ENCODE measurements around the gene ANKRD31.

The ANKRD31 gene

GRCh38 chr5:75034137-75034739 lies 202.4 kb downstream of the ANKRD31 start:
- Mint-ChIP-seq H3K36me3 (ENCODE audit: low read depth) (peaks cover 9% of the 10 kb centered on the region), H3K4me1 (ENCODE audit: low read depth) (peaks cover 57% of the 10 kb centered on the region)
- DNase-seq: no peak

GRCh38 chr5:75031366-75031765 lies 205.3 kb downstream of the ANKRD31 start:
- Mint-ChIP-seq H3K4me1 (ENCODE audit: low read depth) (peaks cover 54% of the 10 kb centered on the region), H3K4me3 (no peak overlapping the region), H3K27ac (no peak overlapping the region), H3K27me3 (no peaks in the 10 kb centered on the region), H3K9me3 (no peaks in the 10 kb centered on the region), H3K36me3 (ENCODE audit: low read depth) (peaks cover under 1% of the 10 kb centered on the region)
- DNase-seq: no peak

More at GRCh38 chr5:75034137-75034739, 202.4 kb downstream of the ANKRD31 start:
- H3K27me3 Mint-ChIP-seq: no peaks in the 10 kb centered on the region
- H3K27ac Mint-ChIP-seq: no peak overlapping the region
- H3K4me3 Mint-ChIP-seq: no peak overlapping the region
- no peaks in the 10 kb centered on the region for H3K9me3 Mint-ChIP-seq

- Mint-ChIP-seq H3K4me3 (no peak overlapping the region), H3K36me3 (ENCODE audit: low read depth) (no peaks in the 10 kb centered on the region), H3K4me1 (ENCODE audit: low read depth) (peaks cover 43% of the 10 kb centered on the region), H3K9me3 (no peaks in the 10 kb centered on the region), H3K27ac (peak overlapping the region; percentile 53), H3K27me3 (no peaks in the 10 kb centered on the region)
- no peak for DNase-seq
These were observed 208.6 kb downstream of the ANKRD31 start for GRCh38 chr5:75028090-75028489.

GRCh38 chr5:75023368-75024159 lies 213.1 kb downstream of the ANKRD31 start:
- peak overlapping the region; percentile 73 for H3K27ac Mint-ChIP-seq
- no peaks in the 10 kb centered on the region for H3K36me3 Mint-ChIP-seq (ENCODE audit: low read depth)
- no peaks in the 10 kb centered on the region for H3K27me3 Mint-ChIP-seq
- peaks cover 36% of the 10 kb centered on the region for H3K4me1 Mint-ChIP-seq (ENCODE audit: low read depth)
- H3K9me3 Mint-ChIP-seq: no peaks in the 10 kb centered on the region
- DNase-seq: no peak
- H3K4me3 Mint-ChIP-seq: no peak overlapping the region

- no peak overlapping the region for H3K27ac Mint-ChIP-seq
- no peaks in the 10 kb centered on the region for H3K9me3 Mint-ChIP-seq
- peaks cover 30% of the 10 kb centered on the region for H3K4me1 Mint-ChIP-seq (ENCODE audit: low read depth)
- DNase-seq: no peak
- H3K36me3 Mint-ChIP-seq (ENCODE audit: low read depth): no peaks in the 10 kb centered on the region
- no peaks in the 10 kb centered on the region for H3K27me3 Mint-ChIP-seq
- no peak overlapping the region for H3K4me3 Mint-ChIP-seq
These were observed 214.9 kb downstream of the ANKRD31 start for GRCh38 chr5:75021800-75022199.

GRCh38 chr5:75021219-75021618 lies 215.5 kb downstream of the ANKRD31 start:
- Mint-ChIP-seq H3K4me1 (ENCODE audit: low read depth) (peaks cover 32% of the 10 kb centered on the region), H3K36me3 (ENCODE audit: low read depth) (no peaks in the 10 kb centered on the region), H3K4me3 (no peak overlapping the region), H3K27ac (no peak overlapping the region), H3K27me3 (no peaks in the 10 kb centered on the region), H3K9me3 (no peaks in the 10 kb centered on the region)
- DNase-seq: no peak

- Mint-ChIP-seq H3K4me1 (ENCODE audit: low read depth) (peaks cover 31% of the 10 kb centered on the region), H3K27ac (no peak overlapping the region), H3K36me3 (ENCODE audit: low read depth) (no peaks in the 10 kb centered on the region), H3K4me3 (no peak overlapping the region), H3K9me3 (no peaks in the 10 kb centered on the region), H3K27me3 (no peaks in the 10 kb centered on the region)
- DNase-seq: no peak
These were observed 216.5 kb downstream of the ANKRD31 start for GRCh38 chr5:75020016-75020656.

- peaks cover 25% of the 10 kb centered on the region for H3K4me1 Mint-ChIP-seq (ENCODE audit: low read depth)
- H3K36me3 Mint-ChIP-seq (ENCODE audit: low read depth): no peaks in the 10 kb centered on the region
- no peaks in the 10 kb centered on the region for H3K9me3 Mint-ChIP-seq
- no peak for DNase-seq
- H3K27me3 Mint-ChIP-seq: no peaks in the 10 kb centered on the region
- H3K27ac Mint-ChIP-seq: no peak overlapping the region
- no peak overlapping the region for H3K4me3 Mint-ChIP-seq
These were observed 217.7 kb downstream of the ANKRD31 start for GRCh38 chr5:75018805-75019587.

Measured in activated T-cell treated with anti-CD3 and anti-CD28 coated beads, Interleukin-2, amount 50 U/mL, for 24 hours (primary cell).